Breast epithelium (tissue), 3 donors: Measurements from ENCODE around the gene DNAH17.

ENCODE experiments used
- CTCF ChIP-seq, 3 donors: fragments of 450-650 bp; IDR thresholded peaks; one replicate each; pipeline ENCODE4 v1.5.1; 2016 to 2017; ENCODE audit warnings: antibody characterized with exemption in 3 of 3, mild to moderate bottlenecking in 3 of 3, moderate library complexity in 3 of 3
- POLR2A ChIP-seq: fragments of 450-650 bp; IDR thresholded peaks from one replicate; pipeline ENCODE4 v1.6.1; 2016; ENCODE audit warnings: antibody characterized with exemption, mild to moderate bottlenecking, moderate library complexity
- POLR2AphosphoS5 ChIP-seq, 3 donors: sonication (generic); formaldehyde crosslinking; IDR thresholded peaks; one replicate each; pipeline ENCODE4 v1.6.1; 2017; ENCODE audit warnings: antibody characterized with exemption in 3 of 3

- TF ChIP-seq POLR2AphosphoS5 (IDR thresholded peaks at IDR 0.05) (no peak), CTCF (IDR thresholded peaks at IDR 0.05) (no peak), POLR2A (no peak)
Observed at GRCh38 chr17:78430892-78431691, 146.1 kb downstream of the DNAH17 start.
